ENCODE data around the gene OR3A3. TPM values are rescaled to one million over a fixed set of nuclear protein-coding genes. Genes with fewer than 3 reads are reported as not detected.
A peak's percentile ranks its signal among the peaks of the same experiment; 100 is the strongest.
"Not testable (repeated sequence)": the region's sequence is repeated elsewhere in the genome, so short reads cannot be mapped to it uniquely, and the experiment has no call there.

OR3A3 gene
- total RNA-seq, 1 donor from 2014 or later, result not detected

- no peaks in the 10 kb centered on the region for H3K9me3 ChIP-seq
- no peak within 1 kb of the TSS for H3K27ac ChIP-seq
- H3K36me3 ChIP-seq, result no peaks in the 10 kb centered on the region
- no peaks in the 10 kb centered on the region for H3K27me3 ChIP-seq
- no peak for TF ChIP-seq CTCF (IDR thresholded peaks at IDR 0.05)
- no peak within 1 kb of the TSS for H3K4me3 ChIP-seq
- ATAC-seq (no peak), DNase-seq (no peak)
- intact Hi-C loops (cut with DNase I), result no loop called here
- H3K4me1 ChIP-seq, result no peaks in the 10 kb centered on the region
Measured at GRCh38 chr17:3433741-3434140, 22.6 kb downstream of the OR3A3 start, which contains the start of gene OR1E2. TSS of gene OR1E2 (minus strand) at chr17:3433841. CDS start at chr17:3433841, 0 bp downstream.

- H3K27ac ChIP-seq, result no peak overlapping the region
- H3K27me3 ChIP-seq, result no peaks in the 10 kb centered on the region
- no peaks in the 10 kb centered on the region for H3K36me3 ChIP-seq
- no peak for TF ChIP-seq CTCF (IDR thresholded peaks at IDR 0.05)
- ATAC-seq, result no peak
- DNase-seq, result no peak
- H3K4me3 ChIP-seq, result no peak overlapping the region
- H3K4me1 ChIP-seq, result no peaks in the 10 kb centered on the region
- H3K9me3 ChIP-seq, result no peaks in the 10 kb centered on the region
- intact Hi-C loops (cut with DNase I), result no loop called here
Measured at GRCh38 chr17:3438368-3438767, 27.2 kb downstream of the OR3A3 start.

GRCh38 chr17:3440451-3440850 is 29.3 kb downstream of the OR3A3 start:
- TF ChIP-seq CTCF (IDR thresholded peaks at IDR 0.05), result no peak
- intact Hi-C loops (cut with DNase I), result no loop called here
- Histone ChIP-seq H3K4me3 (no peak overlapping the region), H3K9me3 (no peaks in the 10 kb centered on the region), H3K4me1 (no peaks in the 10 kb centered on the region), H3K27me3 (no peaks in the 10 kb centered on the region), H3K27ac (no peak overlapping the region), H3K36me3 (no peaks in the 10 kb centered on the region)
- ATAC-seq (no peak), DNase-seq (no peak)

- Histone ChIP-seq H3K9me3 (no peaks in the 10 kb centered on the region), H3K36me3 (no peaks in the 10 kb centered on the region), H3K27me3 (no peaks in the 10 kb centered on the region), H3K4me3 (no peak overlapping the region), H3K27ac (no peak overlapping the region), H3K4me1 (no peaks in the 10 kb centered on the region)
- ATAC-seq (peak; percentile 46), DNase-seq (no peak)
- no peak for TF ChIP-seq CTCF (IDR thresholded peaks at IDR 0.05)
- intact Hi-C loops (cut with DNase I), result no loop called here
Measured at GRCh38 chr17:3447625-3448024, 36.5 kb downstream of the OR3A3 start.

GRCh38 chr17:3448059-3448665 is 37.0 kb downstream of the OR3A3 start:
- Histone ChIP-seq H3K9me3 (no peaks in the 10 kb centered on the region), H3K36me3 (no peaks in the 10 kb centered on the region), H3K27me3 (no peaks in the 10 kb centered on the region), H3K27ac (no peak overlapping the region), H3K4me3 (no peak overlapping the region), H3K4me1 (no peaks in the 10 kb centered on the region)
- DNase-seq (no peak), ATAC-seq (no peak)
- no peak for TF ChIP-seq CTCF (IDR thresholded peaks at IDR 0.05)
- intact Hi-C loops (cut with DNase I), result no loop called here

GRCh38 chr17:3466355-3466754 is 55.2 kb downstream of the OR3A3 start:
- ATAC-seq; H3K36me3 ChIP-seq; H3K4me1 ChIP-seq; H3K27me3 ChIP-seq; H3K27ac ChIP-seq; DNase-seq; intact Hi-C loops (cut with DNase I); H3K4me3 ChIP-seq; H3K9me3 ChIP-seq: not testable (repeated sequence)

All from upper lobe of right lung (tissue), 1 donor.